ENCODE measurements around the gene PSTPIP1. TPM values are rescaled to one million over a fixed set of nuclear protein-coding genes. Genes with fewer than 3 reads are reported as not detected.

The PSTPIP1 gene
- total and polyA plus RNA-seq, 2 experiments from 2014 or later: 0.80 to 3.7 TPM

DNA sequence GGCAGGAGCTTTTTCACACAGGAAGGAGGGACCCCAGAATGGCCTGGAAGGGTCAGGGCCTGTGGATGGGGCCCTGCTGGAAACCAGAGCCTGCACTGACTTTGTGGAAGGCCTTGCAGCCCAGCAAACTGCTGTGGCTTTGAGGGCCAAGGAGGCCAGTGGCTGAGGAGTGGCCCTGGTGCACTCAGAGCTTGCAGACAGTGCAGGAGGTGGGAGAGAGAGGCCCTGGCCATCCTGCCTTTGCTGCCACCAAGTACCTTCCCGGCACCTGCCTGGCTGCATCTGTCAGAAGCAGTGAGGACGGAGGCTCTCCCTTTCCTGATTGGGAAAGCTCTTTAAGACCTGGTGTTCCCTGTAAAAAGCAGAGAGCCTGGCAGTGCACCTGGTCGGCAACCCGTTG is 6.4 kb downstream of the PSTPIP1 start:
- H4K20me1 ChIP-seq (replicated peaks; ENCODE audit: insufficient read depth): no peaks in the 10 kb centered on the region
- H2AFZ ChIP-seq: no peak overlapping the region
- Mint-ChIP-seq H3K9me3 (no peaks in the 10 kb centered on the region), H3K36me3 (ENCODE audit: low read depth) (no peaks in the 10 kb centered on the region), H3K27ac (no peak overlapping the region), H3K4me1 (no peaks in the 10 kb centered on the region), H3K27me3 (ENCODE audit: insufficient read depth, low read depth, poor library complexity) (peaks cover 6% of the 10 kb centered on the region), H3K4me3 (no peak overlapping the region)
- no peak overlapping the region for H3K4me3 ChIP-seq
- ATAC-seq (no peak), DNase-seq (ENCODE audit: low spot score) (no peak)
- H3K36me3 ChIP-seq (ENCODE audit: insufficient read depth): no peaks in the 10 kb centered on the region
- TF ChIP-seq JUNB (IDR thresholded peaks at IDR 0.05; ENCODE audit: unreplicated experiment) (no peak), REST (IDR thresholded peaks at IDR 0.05; ENCODE audit: unreplicated experiment) (no peak), CREB1 (CRISPR knock-in tag; IDR thresholded peaks at IDR 0.05; ENCODE audit: low read depth) (no peak), NANOG (IDR thresholded peaks at IDR 0.05; ENCODE audit: borderline replicate concordance) (no peak), ZNF114 (CRISPR knock-in tag; IDR thresholded peaks at IDR 0.05) (no peak), EZH2phosphoT487 (IDR thresholded peaks at IDR 0.05; ENCODE audit: unreplicated experiment) (no peak), ZNF462 (CRISPR knock-in tag; IDR thresholded peaks at IDR 0.05) (no peak), ETS1 (IDR thresholded peaks at IDR 0.05) (no peak), ZNF331 (CRISPR knock-in tag; IDR thresholded peaks at IDR 0.05; ENCODE audit: low read depth) (no peak), STAT1 (IDR thresholded peaks at IDR 0.05; ENCODE audit: unreplicated experiment) (no peak), EZH2 (IDR thresholded peaks at IDR 0.05; ENCODE audit: low read depth, unreplicated experiment) (no peak), POLR2AphosphoS5 (IDR thresholded peaks at IDR 0.05; ENCODE audit: low read depth) (no peak), CTCF (conservative IDR thresholded peaks at IDR 0.05; ENCODE audit: low read depth in 2 of 2) (no peak)
- H3K4me2 ChIP-seq: no peak overlapping the region
- no peaks in the 10 kb centered on the region for H3K4me1 ChIP-seq (ENCODE audit: insufficient read depth)
- H3K9me2 ChIP-seq (ENCODE audit: insufficient read depth): no peaks in the 10 kb centered on the region
- no peaks in the 10 kb centered on the region for H3F3A ChIP-seq (replicated peaks; ENCODE audit: low read depth)
- no peaks in the 10 kb centered on the region for H3K27me3 ChIP-seq (ENCODE audit: insufficient read depth)
- no peaks in the 10 kb centered on the region for H3K79me2 ChIP-seq (replicated peaks; ENCODE audit: insufficient read depth)
- no peak overlapping the region for H3K27ac ChIP-seq (ENCODE audit: low read depth)
